ENCODE results near the gene LRBA. TPM values are rescaled to one million over a fixed set of nuclear protein-coding genes. Genes with fewer than 3 reads are reported as not detected.

Gene LRBA
- total RNA-seq, 1 experiment from 2014 or later, result 12.5 TPM

DNA sequence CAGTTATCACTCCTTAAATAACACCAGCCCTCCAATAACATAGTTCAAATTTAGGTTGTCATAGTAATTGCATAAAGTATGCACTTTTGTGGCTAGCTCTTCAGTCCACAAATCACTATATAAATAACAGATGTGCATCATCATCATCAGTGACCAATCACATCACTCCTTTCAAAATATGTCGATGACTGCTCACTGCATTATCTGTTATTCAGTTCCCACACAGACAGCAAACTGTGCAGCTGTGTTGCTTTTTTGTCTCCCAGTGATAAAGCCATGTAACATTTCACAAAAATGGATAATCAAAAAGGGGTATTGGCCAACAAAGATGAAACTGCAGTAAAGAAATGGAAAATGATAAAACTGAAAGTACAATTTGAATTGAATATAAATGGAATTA, 731.4 kb downstream of the LRBA start:
- DNase-seq (ENCODE audit: low read depth), result peak; percentile 82

DNA sequence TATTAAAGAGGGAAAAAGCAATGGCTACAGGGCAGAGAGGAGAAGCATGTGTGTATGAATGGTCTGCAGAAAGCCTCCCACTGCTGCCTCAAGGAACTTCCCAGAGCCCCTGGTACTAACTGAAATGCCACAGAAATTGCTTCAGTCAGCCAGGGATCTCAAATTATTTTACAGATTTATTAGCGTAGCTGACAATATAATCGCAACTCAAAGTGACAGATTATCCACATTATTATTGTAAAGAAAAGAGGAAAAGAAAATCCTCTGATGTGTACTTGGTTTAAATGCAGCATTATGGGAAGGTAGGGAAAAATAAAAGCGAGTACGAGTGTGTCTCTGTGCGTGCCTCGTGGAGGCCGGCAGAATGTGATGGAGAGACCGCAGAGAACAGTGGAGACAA, 734.1 kb downstream of the LRBA start:
- DNase-seq (ENCODE audit: low read depth), result no peak

GRCh38 chr4:150280081-150280895, 734.8 kb downstream of the LRBA start:
- DNase-seq (ENCODE audit: low read depth), result peak; percentile 92

- DNase-seq (ENCODE audit: low read depth), result peak; percentile 8
These were observed 736.9 kb downstream of the LRBA start for GRCh38 chr4:150278206-150278605.

- DNase-seq (ENCODE audit: low read depth), result no peak
These were observed 746.6 kb downstream of the LRBA start for GRCh38 chr4:150268444-150268843.

- no peak for DNase-seq (ENCODE audit: low read depth)
These were observed 749.3 kb downstream of the LRBA start for GRCh38 chr4:150265806-150266205.

DNA sequence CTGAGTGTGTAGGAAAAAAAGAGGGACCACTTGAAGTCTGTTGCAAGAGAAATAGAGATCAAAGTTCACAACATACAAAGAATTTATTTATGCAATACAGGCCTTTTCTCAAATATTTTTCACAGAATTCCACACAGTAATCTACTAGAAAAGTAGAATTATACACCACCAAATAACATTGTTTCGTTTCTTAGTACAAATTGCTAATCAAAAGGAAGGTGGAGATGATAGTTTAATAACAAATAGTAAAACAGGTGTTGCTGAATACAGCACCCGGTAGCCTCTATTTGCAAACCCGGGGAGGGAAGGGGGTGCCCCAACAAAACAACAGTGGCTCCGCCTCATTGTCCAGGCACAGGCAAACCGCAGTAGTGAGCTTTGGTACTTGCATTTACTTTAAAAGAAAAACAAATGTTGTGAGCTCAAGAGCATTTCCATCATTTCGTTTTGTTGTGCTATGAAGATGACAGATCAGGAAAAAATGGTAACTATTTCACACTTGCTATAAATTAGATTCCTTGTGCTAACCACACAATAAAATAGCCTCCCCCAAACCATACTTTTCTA, 750.4 kb downstream of the LRBA start:
- DNase-seq (ENCODE audit: low read depth), result no peak

GRCh38 chr4:150262611-150263010, 752.5 kb downstream of the LRBA start:
- DNase-seq (ENCODE audit: low read depth), result no peak

GRCh38 chr4:150261571-150261970, 753.5 kb downstream of the LRBA start:
- no peak for DNase-seq (ENCODE audit: low read depth)

DNA sequence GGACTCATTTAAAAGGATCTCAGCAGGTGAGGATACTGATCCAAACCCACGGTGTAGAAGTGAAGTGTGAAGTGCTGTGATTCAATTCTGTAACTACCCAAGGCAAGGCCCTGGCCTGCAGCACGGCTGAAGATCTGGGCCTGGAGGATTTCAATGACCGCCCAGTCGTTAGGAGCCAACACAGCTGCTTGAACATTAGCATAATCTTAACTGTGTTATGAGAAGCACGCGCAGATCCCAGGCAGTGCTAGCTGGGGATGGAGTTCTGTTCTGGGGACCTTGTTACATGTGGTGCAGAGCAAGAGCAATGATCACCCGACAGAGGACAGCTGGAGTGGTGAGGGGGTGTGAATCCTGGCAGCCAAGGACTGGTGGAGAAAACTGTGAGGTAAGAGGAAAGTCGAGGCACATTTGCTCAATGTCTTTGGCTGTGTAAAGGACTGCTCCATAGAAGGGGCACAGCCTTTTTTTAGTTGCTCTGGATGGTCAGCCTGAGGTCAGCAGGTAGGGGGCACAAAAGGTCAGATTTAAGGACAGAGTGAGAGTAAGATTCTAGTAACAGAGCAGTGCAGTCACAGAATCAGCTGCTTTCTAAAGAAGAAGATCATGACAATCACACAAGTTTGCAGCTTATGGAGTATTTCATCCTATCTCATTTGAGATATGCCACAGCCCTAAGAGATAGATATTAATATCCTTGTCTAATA, 755.1 kb downstream of the LRBA start:
- DNase-seq (ENCODE audit: low read depth), result no peak

DNA sequence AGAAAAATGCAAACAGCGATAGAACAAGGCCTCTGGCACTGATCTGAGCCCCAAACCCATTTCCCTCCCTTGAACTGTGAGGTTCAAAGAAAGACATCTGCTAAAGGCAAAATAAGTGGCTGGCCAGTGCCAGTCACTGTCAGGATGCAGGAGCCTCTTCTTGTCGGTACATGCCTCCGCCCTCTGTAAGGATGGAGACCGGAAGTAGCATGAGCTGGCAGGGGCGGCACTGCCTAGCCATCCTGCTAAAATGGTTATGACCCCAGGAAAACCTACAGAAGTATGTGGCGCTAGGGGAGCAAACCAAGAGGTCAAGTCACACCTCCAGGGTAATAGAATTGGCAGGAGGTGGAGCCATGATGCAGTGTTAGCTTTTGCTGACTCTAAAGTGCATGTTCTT, 756.5 kb downstream of the LRBA start:
- no peak for DNase-seq (ENCODE audit: low read depth)

DNA sequence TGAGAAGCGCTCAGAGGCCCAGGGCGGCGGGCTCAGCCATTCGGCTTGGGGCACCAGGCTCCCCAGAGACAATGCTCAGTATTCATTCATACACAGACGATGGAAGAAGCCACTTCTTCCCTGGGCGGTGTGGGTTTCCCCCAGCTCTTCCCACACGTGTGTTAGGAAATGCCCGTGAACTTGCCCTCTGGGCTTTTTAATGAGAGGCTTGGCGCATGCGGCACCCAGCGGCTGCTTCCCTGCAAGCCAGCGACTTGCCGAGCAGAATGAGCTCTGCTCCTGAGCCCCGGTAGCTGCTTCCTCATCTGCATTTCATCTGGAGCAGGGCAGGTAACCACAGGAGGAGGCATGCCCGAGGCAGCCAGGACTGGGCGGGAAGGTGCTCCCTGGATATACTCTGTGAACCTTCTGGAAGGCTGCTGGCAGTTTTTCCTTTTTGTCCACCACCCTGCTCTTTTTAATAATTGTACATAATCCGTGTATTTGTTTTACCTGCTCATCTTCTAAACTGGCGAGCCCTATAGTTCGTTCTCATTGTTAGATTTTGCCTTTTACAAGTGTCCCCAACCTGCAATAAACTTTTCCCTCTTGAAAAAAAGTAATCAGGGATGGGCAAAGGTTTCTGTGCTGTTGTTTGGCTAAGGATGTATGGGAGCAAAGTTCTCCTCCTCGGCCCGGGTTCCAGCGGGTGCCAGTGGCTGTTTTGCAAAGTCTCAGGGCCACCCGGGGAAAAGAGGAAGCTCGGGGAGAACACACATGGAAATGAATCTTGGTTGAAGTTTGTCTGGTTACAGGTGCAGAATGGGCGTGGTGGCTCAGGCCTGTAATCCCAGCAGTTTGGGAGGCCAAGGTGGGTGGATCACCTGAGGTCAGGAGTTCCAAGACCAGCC, 758.0 kb downstream of the LRBA start:
- DNase-seq (ENCODE audit: low read depth), result no peak

GRCh38 chr4:150256225-150256620, 758.9 kb downstream of the LRBA start:
- no peak for DNase-seq (ENCODE audit: low read depth)

GRCh38 chr4:150255610-150256224, 759.4 kb downstream of the LRBA start:
- DNase-seq (ENCODE audit: low read depth), result no peak

GRCh38 chr4:150253965-150254630, 761.0 kb downstream of the LRBA start:
- no peak for DNase-seq (ENCODE audit: low read depth)

DNA sequence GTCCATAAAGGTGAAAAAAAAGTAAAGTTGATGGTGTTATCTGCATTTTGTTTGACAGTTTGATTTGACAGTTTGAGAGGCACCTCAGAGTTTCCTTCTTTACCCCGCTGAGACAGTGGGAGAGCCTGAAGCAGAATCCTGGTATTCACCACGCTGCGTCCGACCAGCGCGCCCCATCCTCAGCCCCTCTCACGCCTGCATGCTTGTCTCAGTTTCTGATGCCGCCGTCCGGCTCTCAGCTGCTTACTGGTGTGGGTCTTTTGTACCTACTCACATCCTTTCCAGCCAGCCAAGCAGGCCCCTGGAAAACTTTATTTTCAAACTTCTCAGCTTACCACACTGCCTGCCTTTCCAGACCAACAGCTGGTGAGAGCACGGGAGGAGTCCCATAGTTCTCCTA, 761.7 kb downstream of the LRBA start:
- no peak for DNase-seq (ENCODE audit: low read depth)

GRCh38 chr4:150252741-150253140, 762.3 kb downstream of the LRBA start:
- DNase-seq (ENCODE audit: low read depth), result no peak

GRCh38 chr4:150252306-150252705, 762.8 kb downstream of the LRBA start:
- DNase-seq (ENCODE audit: low read depth), result no peak

DNA sequence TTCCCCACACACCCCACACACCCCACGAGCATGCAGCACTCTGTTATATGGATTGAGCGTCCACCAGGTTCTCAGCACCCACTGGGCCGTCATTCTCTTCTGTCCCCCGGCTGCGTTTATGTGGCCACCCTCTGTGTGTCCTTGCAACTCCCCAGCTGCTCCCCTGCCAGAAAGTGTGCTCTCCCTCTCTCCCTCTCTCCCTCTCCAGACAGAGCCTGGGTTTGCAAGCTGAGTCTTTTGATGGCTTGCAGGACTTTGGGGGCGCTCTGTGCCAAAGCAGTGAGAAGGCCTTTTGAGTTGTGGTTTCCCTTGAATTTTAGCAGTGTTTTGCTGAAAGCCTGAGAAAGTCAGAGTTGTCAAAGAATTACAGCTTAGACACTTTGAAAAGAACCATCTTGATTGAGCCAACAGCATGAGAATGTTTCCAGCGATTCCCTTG, 763.3 kb downstream of the LRBA start:
- no peak for DNase-seq (ENCODE audit: low read depth)

GRCh38 chr4:150250998-150251651, 764.0 kb downstream of the LRBA start:
- no peak for DNase-seq (ENCODE audit: low read depth)
